Prostate gland (tissue), 2 donors: Measurements from ENCODE around the gene FAH. TPM values are rescaled to one million over a fixed set of nuclear protein-coding genes. Genes with fewer than 3 reads are reported as not detected.

Source experiments
- DNase-seq: peaks from one replicate; pipeline ENCODE4 v3.0.0-alpha.2; 2019; ENCODE audit warnings: low spot score
- H3K27ac ChIP-seq, 2 donors: fragments of 200-600 bp; sonication (generic); 2 replicates each; pipeline ENCODE4 v1.5.1; 2017 to 2019
- H3K27me3 ChIP-seq: fragments of 200-600 bp; sonication (generic); replicated peaks from 2 replicates; pipeline ENCODE4 v1.5.1; 2019; ENCODE audit not compliant: insufficient read depth
- H3K36me3 ChIP-seq, 2 donors: fragments of 200-600 bp; sonication (generic); 1 replicate in 1 of 2; 2 replicates in 1 of 2; pipeline versions ENCODE4 v1.5.1 to v1.8.1; 2017 to 2019
- H3K4me1 ChIP-seq: fragments of 200-600 bp; sonication (generic); replicated peaks from 2 replicates; pipeline ENCODE4 v1.5.1; 2019
- H3K4me3 ChIP-seq, 2 donors: fragments of 200-600 bp; sonication (generic); 2 replicates each; pipeline ENCODE4 v1.5.1; 2017 to 2019
- H3K9me3 ChIP-seq: fragments of 200-600 bp; sonication (generic); 2 replicates; pipeline ENCODE4 v1.5.1; 2017
- CTCF ChIP-seq, 4 experiments: fragments of 200-600 bp in 2 of 4; fragments of 450-650 bp in 2 of 4; sonication (generic) in 2 of 4; IDR thresholded peaks; 1 replicate in 3 of 4; 2 replicates in 1 of 4; pipeline ENCODE4 v1.5.1; 2016 to 2019; ENCODE audit warnings: antibody characterized with exemption in 4 of 4, mild to moderate bottlenecking in 2 of 4, moderate library complexity in 2 of 4
- POLR2A ChIP-seq: fragments of 450-650 bp; IDR thresholded peaks from one replicate; pipeline ENCODE4 v1.6.1; 2016; ENCODE audit warnings: antibody characterized with exemption, mild to moderate bottlenecking
- POLR2AphosphoS5 ChIP-seq: sonication (generic); formaldehyde crosslinking; IDR thresholded peaks from one replicate; pipeline ENCODE4 v1.6.1; 2017; ENCODE audit warnings: antibody characterized with exemption
- WGBS: methylation state at CpG from one replicate; pipeline ENCODE4 v1.1.5; 2018; 5-methylcytosine and 5-hydroxymethylcytosine counted together
- intact Hi-C: fragments of 100-400 bp; cut with DNase I; formaldehyde crosslinking; loops from one replicate; pipeline ENCODE4 v1.14.2; 2022
- total RNA-seq, 2 donors: library from RNA; depleted of rRNA; stranded (reverse); fragments of >200 nt; gene quantifications; one replicate each; pipeline ENCODE4 v1.1.0, GENCODE V29; 2016

Gene FAH
- total RNA-seq, 2 donors from 2014 or later = 26.7 to 51.4 TPM

GRCh38 chr15:80182611-80183261 is 29.9 kb downstream of the FAH start:
- no peaks in the 10 kb centered on the region for H3K4me1 ChIP-seq
- DNase-seq = no peak
- TF ChIP-seq CTCF (IDR thresholded peaks at IDR 0.05) (no peak), POLR2A (no peak), POLR2AphosphoS5 (no peak)

GRCh38 chr15:80183306-80183705 is 30.5 kb downstream of the FAH start:
- Histone ChIP-seq H3K36me3 (peaks cover 0 to 5% of the 10 kb centered on the region in 2 donors), H3K4me3 (no peak overlapping the region), H3K4me1 (no peaks in the 10 kb centered on the region), H3K9me3 (no peaks in the 10 kb centered on the region), H3K27me3 (no peaks in the 10 kb centered on the region), H3K27ac (no peak overlapping the region)
- no peak for TF ChIP-seq CTCF (IDR thresholded peaks at IDR 0.05)
- intact Hi-C loops = no loop called here
- no peak for DNase-seq
- WGBS = 88% methylated on average over 10 of the region's 10 CpGs

More at GRCh38 chr15:80182611-80183261, 29.9 kb downstream of the FAH start:
- 71% methylated on average over 5 of the region's 5 CpGs for WGBS
- intact Hi-C loops = no loop called here
- Histone ChIP-seq H3K27me3 (no peaks in the 10 kb centered on the region), H3K27ac (no peak overlapping the region), H3K9me3 (no peaks in the 10 kb centered on the region), H3K4me3 (no peak overlapping the region), H3K36me3 (peaks cover 0 to 5% of the 10 kb centered on the region in 2 donors)

- H3K27me3 ChIP-seq = no peaks in the 10 kb centered on the region
- no peaks in the 10 kb centered on the region for H3K9me3 ChIP-seq
- no peak for TF ChIP-seq POLR2A
- TF ChIP-seq CTCF (IDR thresholded peaks at IDR 0.05) = no peak
- no peak for TF ChIP-seq POLR2AphosphoS5
- no peak overlapping the region for H3K27ac ChIP-seq
- DNase-seq = no peak
- intact Hi-C loops = no loop called here
- no peaks in the 10 kb centered on the region for H3K4me1 ChIP-seq
- peaks cover 0 to 5% of the 10 kb centered on the region in 2 donors for H3K36me3 ChIP-seq
- no peak overlapping the region for H3K4me3 ChIP-seq
- WGBS = 74% methylated on average over 6 of the region's 6 CpGs
Observed at GRCh38 chr15:80183886-80184285, 31.1 kb downstream of the FAH start.

- 89% methylated on average over 7 of the region's 7 CpGs for WGBS
- DNase-seq = no peak
- peaks cover 0 to 5% of the 10 kb centered on the region in 2 donors for H3K36me3 ChIP-seq
Observed at GRCh38 chr15:80184554-80184953, 31.8 kb downstream of the FAH start.

More at GRCh38 chr15:80184554-80184953, 31.8 kb downstream of the FAH start:
- Histone ChIP-seq H3K9me3 (no peaks in the 10 kb centered on the region), H3K4me3 (no peak overlapping the region), H3K27me3 (no peaks in the 10 kb centered on the region), H3K4me1 (no peaks in the 10 kb centered on the region), H3K27ac (no peak overlapping the region)
- intact Hi-C loops = no loop called here
- TF ChIP-seq POLR2AphosphoS5 (no peak), POLR2A (no peak), CTCF (IDR thresholded peaks at IDR 0.05) (no peak)
